ENCODE data around the gene SYNCRIP. TPM values are rescaled to one million over a fixed set of nuclear protein-coding genes. Genes with fewer than 3 reads are reported as not detected.
A peak's percentile ranks its signal among the peaks of the same experiment; 100 is the strongest.
"Not testable (repeated sequence)": the region's sequence is repeated elsewhere in the genome, so short reads cannot be mapped to it uniquely, and the experiment has no call there.

Gene SYNCRIP
- total RNA-seq, 1 donor, result 59.4 TPM

- Histone ChIP-seq H3K4me2 (ENCODE audit: insufficient read depth, low read length) (peak overlapping the region; percentile 48), H3K27me3 (ENCODE audit: insufficient read depth, low read length) (no peaks in the 10 kb centered on the region), H3K9me3 (ENCODE audit: low read depth, low read length) (no peaks in the 10 kb centered on the region), H3K4me1 (ENCODE audit: insufficient read depth, low read length) (peaks cover 4% of the 10 kb centered on the region), H3K27ac (ENCODE audit: low read depth, low read length) (peak overlapping the region; percentile 33), H2AFZ (ENCODE audit: low read length) (no peak overlapping the region), H3K79me2 (ENCODE audit: insufficient read depth, low read length) (peaks cover 17% of the 10 kb centered on the region), H3K36me3 (ENCODE audit: insufficient read depth, low read length) (peaks cover 21% of the 10 kb centered on the region), H4K20me1 (ENCODE audit: insufficient read depth, low read length) (no peaks in the 10 kb centered on the region), H3K4me3 (ENCODE audit: insufficient read depth, low read length) (no peak overlapping the region)
- no peak for TF ChIP-seq CTCF (IDR thresholded peaks at IDR 0.05; ENCODE audit: extremely low read depth, low read depth, low read length)
- no peak for DNase-seq (ENCODE audit: insufficient read length, low spot score, missing footprints)
Measured at GRCh38 chr6:85565736-85566135, 77.0 kb downstream of the SYNCRIP start.

DNA sequence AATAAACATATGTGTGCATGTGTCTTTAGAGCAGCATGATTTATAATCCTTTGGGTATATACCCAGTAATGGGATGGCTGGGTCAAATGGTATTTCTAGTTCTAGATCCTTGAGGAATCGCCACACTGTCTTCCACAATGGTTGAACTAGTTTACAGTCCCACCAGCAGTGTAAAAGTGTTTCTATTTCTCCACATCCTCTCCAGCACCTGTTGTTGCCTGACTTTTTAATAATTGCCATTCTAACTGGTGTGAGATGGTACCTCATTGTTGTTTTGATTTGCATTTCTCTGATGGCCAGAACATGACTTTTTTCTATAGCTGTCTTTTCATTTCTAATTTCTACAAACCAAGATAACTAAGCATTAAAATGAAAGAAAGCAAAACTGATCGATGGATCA is 78.5 kb downstream of the SYNCRIP start:
- H3K79me2 ChIP-seq (ENCODE audit: insufficient read depth, low read length), result peaks cover 14% of the 10 kb centered on the region
- not testable (repeated sequence) for H3K4me1 ChIP-seq (ENCODE audit: insufficient read depth, low read length); H3K4me3 ChIP-seq (ENCODE audit: insufficient read depth, low read length)

More for the DNA sequence above, 78.5 kb downstream of the SYNCRIP start:
- not testable (repeated sequence) for H2AFZ ChIP-seq (ENCODE audit: low read length); DNase-seq (ENCODE audit: insufficient read length, low spot score, missing footprints); H3K9me3 ChIP-seq (ENCODE audit: low read depth, low read length); H4K20me1 ChIP-seq (ENCODE audit: insufficient read depth, low read length); H3K4me2 ChIP-seq (ENCODE audit: insufficient read depth, low read length); H3K27ac ChIP-seq (ENCODE audit: low read depth, low read length); H3K27me3 ChIP-seq (ENCODE audit: insufficient read depth, low read length)
- peaks cover 28% of the 10 kb centered on the region for H3K36me3 ChIP-seq (ENCODE audit: insufficient read depth, low read length)

Small RNAs within 50 kb of the gene (small RNA-seq; reads per million reads assigned to genes)
- gene SNORD50B, result not detected

Other genes starting within 250 kb of the SYNCRIP start
- 219 and 280 TPM in 2 replicates for gene NT5E, start 192.8 kb downstream of the SYNCRIP start, total RNA-seq
- gene SNX14, start 49.0 kb downstream of the SYNCRIP start, total RNA-seq, result 117 and 146 TPM in 2 replicates

Measured in osteoblast (primary cell).